OCI-LY1 (cell line): ENCODE data around the gene DMPK.

ENCODE experiments used
- EZH2 ChIP-seq: fragments of 200-600 bp; sonication (generic), shearing (Covaris generic); IDR thresholded peaks from 2 replicates; pipeline ENCODE4 v1.8.0; 2017; ENCODE audit warnings: borderline replicate concordance, mixed run types, mild to moderate bottlenecking, antibody characterized with exemption, low read length, moderate library complexity, mixed read lengths
- TF ChIP-seq, protein P1 (sequence below): fragments of 200-600 bp; sonication (generic), shearing (Covaris generic); IDR thresholded peaks from 2 replicates; pipeline ENCODE4 v1.5.1; 2017; ENCODE audit warnings: mild to moderate bottlenecking, antibody characterized with exemption, low read length, moderate library complexity, mixed read lengths

DNA sequence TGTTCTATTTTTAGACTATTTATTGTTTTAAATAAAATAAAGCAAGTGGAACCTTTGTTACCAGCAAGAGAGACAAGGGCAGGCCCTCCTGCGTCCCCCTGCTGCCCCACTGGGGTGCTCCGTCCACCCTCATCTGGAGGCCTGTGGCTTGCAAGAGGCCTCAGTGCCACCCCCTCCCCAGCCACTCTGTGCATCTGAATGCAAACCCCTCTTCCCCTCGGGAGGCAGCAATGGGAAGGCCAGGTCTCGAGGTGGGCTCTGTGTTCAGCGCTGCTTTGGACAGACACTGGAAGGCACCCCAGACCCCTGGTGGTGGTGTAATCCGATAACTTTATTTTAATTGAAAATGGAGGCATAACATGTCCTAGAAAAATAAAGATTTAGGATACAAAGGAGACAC, 17.8 kb downstream of the DMPK start:
- TF ChIP-seq, protein P1, sequence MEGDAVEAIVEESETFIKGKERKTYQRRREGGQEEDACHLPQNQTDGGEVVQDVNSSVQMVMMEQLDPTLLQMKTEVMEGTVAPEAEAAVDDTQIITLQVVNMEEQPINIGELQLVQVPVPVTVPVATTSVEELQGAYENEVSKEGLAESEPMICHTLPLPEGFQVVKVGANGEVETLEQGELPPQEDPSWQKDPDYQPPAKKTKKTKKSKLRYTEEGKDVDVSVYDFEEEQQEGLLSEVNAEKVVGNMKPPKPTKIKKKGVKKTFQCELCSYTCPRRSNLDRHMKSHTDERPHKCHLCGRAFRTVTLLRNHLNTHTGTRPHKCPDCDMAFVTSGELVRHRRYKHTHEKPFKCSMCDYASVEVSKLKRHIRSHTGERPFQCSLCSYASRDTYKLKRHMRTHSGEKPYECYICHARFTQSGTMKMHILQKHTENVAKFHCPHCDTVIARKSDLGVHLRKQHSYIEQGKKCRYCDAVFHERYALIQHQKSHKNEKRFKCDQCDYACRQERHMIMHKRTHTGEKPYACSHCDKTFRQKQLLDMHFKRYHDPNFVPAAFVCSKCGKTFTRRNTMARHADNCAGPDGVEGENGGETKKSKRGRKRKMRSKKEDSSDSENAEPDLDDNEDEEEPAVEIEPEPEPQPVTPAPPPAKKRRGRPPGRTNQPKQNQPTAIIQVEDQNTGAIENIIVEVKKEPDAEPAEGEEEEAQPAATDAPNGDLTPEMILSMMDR: no peak
- no peak for TF ChIP-seq EZH2
